Uterus (tissue), 4 donors: ENCODE measurements around the gene ZG16. TPM values are rescaled to one million over a fixed set of nuclear protein-coding genes. Genes with fewer than 3 reads are reported as not detected.
"Not testable (repeated sequence)": the region's sequence is repeated elsewhere in the genome, so short reads cannot be mapped to it uniquely, and the experiment has no call there.

Experiments
- DNase-seq, 2 donors: peaks; one replicate each; pipeline ENCODE4 v3.0.0-alpha.2; 2019 to 2020
- H3K27ac ChIP-seq, 2 donors: fragments of 200-600 bp; sonication (generic); 1 replicate in 1 of 2; 2 replicates in 1 of 2; pipeline ENCODE4 v1.5.1; 2016 to 2018
- H3K27me3 ChIP-seq, 2 donors: fragments of 200-600 bp; sonication (generic); one replicate each; pipeline ENCODE4 v1.5.1; 2018 to 2019; ENCODE audit warnings: control low read depth in 1 of 2
- H3K36me3 ChIP-seq, 2 donors: fragments of 200-600 bp; sonication (generic); one replicate each; pipeline ENCODE4 v1.5.1; 2019; ENCODE audit warnings: control low read depth in 1 of 2
- H3K4me1 ChIP-seq, 2 donors: fragments of 200-600 bp; sonication (generic); one replicate each; pipeline ENCODE4 v1.5.1; 2018 to 2019; ENCODE audit warnings: control low read depth in 1 of 2
- H3K4me3 ChIP-seq, 2 donors: fragments of 200-600 bp; sonication (generic); 1 replicate in 1 of 2; 2 replicates in 1 of 2; pipeline ENCODE4 v1.5.1; 2018 to 2019; ENCODE audit warnings: mild to moderate bottlenecking in 1 of 2
- H3K9me3 ChIP-seq, 2 donors: fragments of 200-600 bp; sonication (generic); one replicate each; pipeline ENCODE4 v1.5.1; 2019; ENCODE audit warnings: control low read depth in 1 of 2
- POLR2A ChIP-seq, 2 donors: fragments of 450-650 bp; IDR thresholded peaks; one replicate each; pipeline ENCODE4 v1.6.1; 2016; ENCODE audit warnings: antibody characterized with exemption in 2 of 2, mild to moderate bottlenecking in 1 of 2, moderate library complexity in 1 of 2
- intact Hi-C: fragments of 100-400 bp; cut with DNase I; formaldehyde crosslinking; loops from one replicate; pipeline ENCODE4 v1.15.1; 2023; ENCODE audit warnings: low total_unique reads
- total RNA-seq, 4 donors: library from RNA; depleted of rRNA in 3 of 4; stranded (reverse); fragments of >200 nt in 3 of 4; gene quantifications; one replicate each; pipeline versions ENCODE4 v1.1.0 to v1.2.4, GENCODE V29; 2014 to 2023
- TF ChIP-seq, protein P1 (sequence below), 4 experiments: fragments of 200-600 bp in 2 of 4; fragments of 450-650 bp in 2 of 4; sonication (generic) in 2 of 4; IDR thresholded peaks; one replicate each; pipeline ENCODE4 v1.5.1; 2016 to 2019; ENCODE audit warnings: antibody characterized with exemption in 4 of 4, mild to moderate bottlenecking in 2 of 4, moderate library complexity in 1 of 4
- donor health status: DM: yes; HTN: yes; CAD: no.

ZG16 gene
- total RNA-seq, 4 donors from 2014 or later = under 0.01 TPM; not detected in 3

DNA sequence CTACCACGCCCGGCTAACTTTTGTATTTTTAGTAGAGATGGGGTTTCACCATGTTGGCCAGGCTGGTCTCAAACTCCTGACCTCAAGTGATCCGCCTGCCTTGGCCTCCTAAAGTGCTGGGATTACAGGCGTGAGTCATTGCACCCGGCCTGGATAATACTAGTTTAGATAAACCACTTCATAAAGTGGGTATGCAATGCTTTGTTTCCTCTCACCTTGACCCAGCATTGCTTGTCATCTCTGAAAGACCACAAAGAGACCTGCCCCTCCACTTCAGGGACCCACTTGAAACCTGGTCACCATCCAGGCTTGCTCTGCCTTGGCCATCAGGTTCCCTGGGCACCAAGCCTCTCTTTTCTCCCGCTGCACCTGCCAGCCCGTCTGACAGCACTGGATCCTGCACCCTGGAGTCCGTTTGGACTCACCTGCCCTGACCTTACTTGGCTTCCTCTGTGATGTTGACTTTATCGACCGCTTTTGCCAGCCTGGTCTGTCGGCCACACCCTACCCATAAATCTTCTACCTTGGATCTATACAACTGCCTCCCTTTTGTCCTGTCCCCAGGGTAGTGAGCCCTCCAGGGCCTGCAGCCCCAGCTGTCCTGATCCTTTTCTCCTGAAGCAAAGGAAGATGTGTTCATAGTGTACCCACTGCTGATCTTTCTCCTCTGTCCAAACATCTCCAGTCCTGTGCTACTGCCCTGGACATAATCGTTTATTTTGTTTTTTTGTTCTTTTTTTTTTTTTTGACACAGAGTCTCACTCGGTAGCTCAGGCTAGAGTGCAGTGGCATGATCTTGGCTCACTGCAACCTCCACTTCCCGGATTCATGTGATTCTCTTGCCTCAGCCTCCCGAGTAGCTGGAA is 12.7 kb upstream of the ZG16 start:
- Histone ChIP-seq H3K27me3 (no peaks in the 10 kb centered on the region), H3K4me3 (no peak overlapping the region), H3K9me3 (no peaks in the 10 kb centered on the region), H3K27ac (no peak overlapping the region), H3K36me3 (no peaks in the 10 kb centered on the region), H3K4me1 (no peaks in the 10 kb centered on the region)
- intact Hi-C loops = no loop called here
- no peak for DNase-seq
- TF ChIP-seq POLR2A (IDR thresholded peaks at IDR 0.05) = no peak
- TF ChIP-seq, protein P1, sequence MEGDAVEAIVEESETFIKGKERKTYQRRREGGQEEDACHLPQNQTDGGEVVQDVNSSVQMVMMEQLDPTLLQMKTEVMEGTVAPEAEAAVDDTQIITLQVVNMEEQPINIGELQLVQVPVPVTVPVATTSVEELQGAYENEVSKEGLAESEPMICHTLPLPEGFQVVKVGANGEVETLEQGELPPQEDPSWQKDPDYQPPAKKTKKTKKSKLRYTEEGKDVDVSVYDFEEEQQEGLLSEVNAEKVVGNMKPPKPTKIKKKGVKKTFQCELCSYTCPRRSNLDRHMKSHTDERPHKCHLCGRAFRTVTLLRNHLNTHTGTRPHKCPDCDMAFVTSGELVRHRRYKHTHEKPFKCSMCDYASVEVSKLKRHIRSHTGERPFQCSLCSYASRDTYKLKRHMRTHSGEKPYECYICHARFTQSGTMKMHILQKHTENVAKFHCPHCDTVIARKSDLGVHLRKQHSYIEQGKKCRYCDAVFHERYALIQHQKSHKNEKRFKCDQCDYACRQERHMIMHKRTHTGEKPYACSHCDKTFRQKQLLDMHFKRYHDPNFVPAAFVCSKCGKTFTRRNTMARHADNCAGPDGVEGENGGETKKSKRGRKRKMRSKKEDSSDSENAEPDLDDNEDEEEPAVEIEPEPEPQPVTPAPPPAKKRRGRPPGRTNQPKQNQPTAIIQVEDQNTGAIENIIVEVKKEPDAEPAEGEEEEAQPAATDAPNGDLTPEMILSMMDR (IDR thresholded peaks at IDR 0.05) = no peak

DNA sequence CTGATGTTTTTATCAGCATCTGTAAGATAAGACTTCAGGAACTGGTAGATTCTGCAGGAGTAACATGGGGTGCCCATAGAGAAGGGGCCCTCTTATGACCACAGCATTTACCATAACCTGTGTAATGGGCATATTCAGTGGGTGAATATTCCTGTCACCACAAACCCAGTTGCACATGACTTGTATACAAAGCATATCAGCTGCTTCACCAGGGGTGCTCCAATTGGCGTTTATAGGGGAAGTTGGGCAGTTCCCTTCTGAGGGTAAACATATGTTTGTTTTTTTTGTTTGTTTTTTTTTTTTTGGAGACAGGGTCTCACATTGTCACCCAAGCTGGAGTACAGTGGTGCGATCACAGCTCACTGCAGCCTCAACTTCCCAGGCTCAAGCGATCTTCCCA is 11.5 kb upstream of the ZG16 start:
- H3K27ac ChIP-seq = no peak overlapping the region
- DNase-seq = no peak
- TF ChIP-seq, protein P1 (IDR thresholded peaks at IDR 0.05) = no peak
- H3K4me1 ChIP-seq = no peaks in the 10 kb centered on the region
- H3K36me3 ChIP-seq = no peaks in the 10 kb centered on the region
- no peaks in the 10 kb centered on the region for H3K27me3 ChIP-seq
- no peaks in the 10 kb centered on the region for H3K9me3 ChIP-seq
- no peak overlapping the region for H3K4me3 ChIP-seq
- intact Hi-C loops = no loop called here

DNA sequence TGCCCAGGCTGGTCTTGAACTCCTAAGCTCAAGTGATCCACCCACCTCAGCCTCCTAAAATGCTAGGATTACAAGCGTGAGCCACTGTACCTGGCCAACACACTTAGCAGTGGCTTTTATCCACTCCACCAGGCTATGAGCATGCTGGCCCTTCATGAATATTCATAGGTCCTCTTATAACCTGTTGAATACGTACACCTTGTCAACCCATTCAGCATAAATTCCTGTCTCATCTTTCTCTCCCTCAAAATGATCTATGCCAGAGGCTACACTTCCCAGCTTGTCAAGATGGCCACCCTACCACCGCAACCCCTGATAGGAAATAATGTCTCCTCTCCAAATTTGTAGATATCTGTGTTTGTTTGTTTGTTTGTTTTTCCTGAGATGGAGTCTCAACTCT is 11.0 kb upstream of the ZG16 start:
- no peak overlapping the region for H3K4me3 ChIP-seq
- intact Hi-C loops = no loop called here
- TF ChIP-seq, protein P1 (IDR thresholded peaks at IDR 0.05) = no peak
- no peaks in the 10 kb centered on the region for H3K36me3 ChIP-seq
- no peak overlapping the region for H3K27ac ChIP-seq
- H3K9me3 ChIP-seq = no peaks in the 10 kb centered on the region
- no peaks in the 10 kb centered on the region for H3K27me3 ChIP-seq
- DNase-seq = no peak
- no peaks in the 10 kb centered on the region for H3K4me1 ChIP-seq

DNA sequence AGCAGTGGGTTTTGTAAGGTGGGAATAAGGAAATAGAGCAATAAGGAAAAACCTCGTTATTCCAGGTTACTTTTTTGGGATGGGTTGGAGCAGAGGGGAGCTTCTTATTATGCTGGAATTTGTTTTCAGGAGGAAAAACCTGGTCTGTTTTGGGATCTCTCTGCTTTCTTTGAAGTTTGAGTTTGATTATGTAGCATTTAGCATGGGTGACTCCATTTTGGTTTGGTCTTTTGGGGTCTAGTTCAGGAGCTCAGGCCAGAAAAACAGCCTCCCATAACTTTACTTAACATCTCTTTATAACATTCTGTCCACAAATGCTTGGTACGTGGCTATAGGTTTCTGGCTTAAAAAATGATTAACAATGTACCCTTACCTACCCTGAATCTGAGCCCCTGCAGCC is 8.5 kb upstream of the ZG16 start:
- Histone ChIP-seq H3K27me3 (no peaks in the 10 kb centered on the region), H3K27ac (no peak overlapping the region), H3K36me3 (no peaks in the 10 kb centered on the region), H3K9me3 (no peaks in the 10 kb centered on the region), H3K4me1 (no peaks in the 10 kb centered on the region), H3K4me3 (no peak overlapping the region)
- no peak for DNase-seq
- intact Hi-C loops = no loop called here
- TF ChIP-seq, protein P1 (IDR thresholded peaks at IDR 0.05) = no peak
- TF ChIP-seq POLR2A (IDR thresholded peaks at IDR 0.05) = no peak

DNA sequence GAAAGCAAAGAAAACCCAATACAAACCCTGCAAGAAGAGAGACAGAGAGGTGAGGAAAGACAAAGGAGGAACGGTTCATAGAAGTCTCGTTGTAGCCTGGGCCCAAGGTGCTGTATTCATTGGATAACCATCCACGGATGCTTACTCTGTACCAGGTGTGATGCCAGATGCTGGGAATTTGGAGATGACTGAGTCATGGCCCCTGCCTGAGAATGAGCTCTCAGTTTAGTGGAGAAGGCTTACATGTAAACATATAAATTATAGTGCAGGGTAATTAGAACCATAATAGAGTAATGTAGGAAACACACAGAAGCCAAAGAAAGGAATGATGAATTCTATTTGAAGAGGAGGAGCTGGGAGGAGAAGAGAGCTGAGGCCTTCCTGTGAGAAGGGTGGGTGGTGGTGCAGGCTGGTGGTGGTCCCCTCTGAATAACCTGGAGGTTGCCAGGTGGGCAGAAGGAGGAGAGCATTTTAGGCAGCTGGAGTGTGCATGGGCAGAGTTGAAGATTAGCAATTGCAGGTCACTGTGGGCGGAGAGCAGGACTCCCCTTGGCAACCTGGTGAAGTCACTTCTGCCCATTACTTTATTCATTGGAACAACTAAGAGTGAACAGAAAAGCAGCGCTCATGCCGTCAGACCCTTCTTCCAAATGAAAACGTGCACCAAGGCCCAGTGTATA is 7.7 kb upstream of the ZG16 start:
- no peaks in the 10 kb centered on the region for H3K27me3 ChIP-seq
- no peak overlapping the region for H3K27ac ChIP-seq
- H3K4me1 ChIP-seq = no peaks in the 10 kb centered on the region
- no peak for DNase-seq
- H3K4me3 ChIP-seq = no peak overlapping the region
- TF ChIP-seq, protein P1 (IDR thresholded peaks at IDR 0.05) = no peak
- H3K9me3 ChIP-seq = no peaks in the 10 kb centered on the region
- intact Hi-C loops = no loop called here
- no peaks in the 10 kb centered on the region for H3K36me3 ChIP-seq

DNA sequence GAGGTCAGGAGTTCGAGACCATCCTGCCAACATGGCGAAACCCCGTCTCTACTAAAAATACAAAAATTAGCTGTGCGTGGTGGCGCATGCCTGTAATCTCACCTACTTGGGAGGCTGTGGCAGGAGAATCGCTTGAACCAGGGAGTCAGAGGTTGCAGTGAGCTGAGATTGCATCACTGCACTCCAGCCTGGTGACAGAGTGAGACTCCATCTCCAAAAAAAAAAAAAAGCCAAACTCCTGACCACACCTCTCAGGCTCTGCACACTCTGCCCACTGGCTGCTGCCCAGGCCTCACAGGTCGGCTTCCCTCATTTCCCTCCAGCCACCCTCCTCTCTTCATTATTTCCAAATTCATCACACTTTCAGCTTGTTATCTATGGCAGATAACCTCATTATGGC is 5.7 kb upstream of the ZG16 start:
- H3K9me3 ChIP-seq, H3K36me3 ChIP-seq, H3K4me3 ChIP-seq, H3K27ac ChIP-seq, DNase-seq, H3K27me3 ChIP-seq, H3K4me1 ChIP-seq, intact Hi-C loops: not testable (repeated sequence)
